A673 (cell line): Measurements from ENCODE around the gene CEP131.

Experiments
- CTCF ChIP-seq: fragments of 300-800, 200-600 bp; sonication (generic); conservative IDR thresholded peaks from 2 replicates; pipeline ENCODE4 v1.5.1; 2017; ENCODE audit warnings: low read depth, mild to moderate bottlenecking, antibody characterized with exemption, low read length, moderate library complexity, mixed read lengths
- EZH2 ChIP-seq: fragments of 200-600 bp; sonication (generic); IDR thresholded peaks from 2 replicates; pipeline ENCODE4 v1.6.1; 2017; ENCODE audit warnings: borderline replicate concordance, low read depth, mild to moderate bottlenecking, mixed read lengths, antibody characterized with exemption, low read length; ENCODE audit not compliant: poor library complexity, severe bottlenecking

GRCh38 chr17:81190591-81190990, 32.2 kb downstream of the CEP131 start:
- TF ChIP-seq CTCF (no peak), EZH2 (no peak)
